Measurements from ENCODE around the gene ADGRL3.
"Not testable (repeated sequence)": the region's sequence is repeated elsewhere in the genome, so short reads cannot be mapped to it uniquely, and the experiment has no call there.

Gene ADGRL3

GRCh38 chr4:61501812-61502211, 301.7 kb downstream of the ADGRL3 start:
- no peak overlapping the region for H3K4me3 ChIP-seq (ENCODE audit: low read depth, low read length, poor library complexity, severe bottlenecking)
- H3K4me1 ChIP-seq (ENCODE audit: insufficient read depth, low read length, severe bottlenecking), result no peaks in the 10 kb centered on the region
- no peak overlapping the region for H3K27ac ChIP-seq (ENCODE audit: low read depth, low read length, poor library complexity, severe bottlenecking)
- H2AFZ ChIP-seq (ENCODE audit: low read length), result no peak overlapping the region
- no peak for TF ChIP-seq EZH2 (IDR thresholded peaks at IDR 0.05; ENCODE audit: borderline replicate concordance, low read length)
- TF ChIP-seq, protein P1, sequence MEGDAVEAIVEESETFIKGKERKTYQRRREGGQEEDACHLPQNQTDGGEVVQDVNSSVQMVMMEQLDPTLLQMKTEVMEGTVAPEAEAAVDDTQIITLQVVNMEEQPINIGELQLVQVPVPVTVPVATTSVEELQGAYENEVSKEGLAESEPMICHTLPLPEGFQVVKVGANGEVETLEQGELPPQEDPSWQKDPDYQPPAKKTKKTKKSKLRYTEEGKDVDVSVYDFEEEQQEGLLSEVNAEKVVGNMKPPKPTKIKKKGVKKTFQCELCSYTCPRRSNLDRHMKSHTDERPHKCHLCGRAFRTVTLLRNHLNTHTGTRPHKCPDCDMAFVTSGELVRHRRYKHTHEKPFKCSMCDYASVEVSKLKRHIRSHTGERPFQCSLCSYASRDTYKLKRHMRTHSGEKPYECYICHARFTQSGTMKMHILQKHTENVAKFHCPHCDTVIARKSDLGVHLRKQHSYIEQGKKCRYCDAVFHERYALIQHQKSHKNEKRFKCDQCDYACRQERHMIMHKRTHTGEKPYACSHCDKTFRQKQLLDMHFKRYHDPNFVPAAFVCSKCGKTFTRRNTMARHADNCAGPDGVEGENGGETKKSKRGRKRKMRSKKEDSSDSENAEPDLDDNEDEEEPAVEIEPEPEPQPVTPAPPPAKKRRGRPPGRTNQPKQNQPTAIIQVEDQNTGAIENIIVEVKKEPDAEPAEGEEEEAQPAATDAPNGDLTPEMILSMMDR (IDR thresholded peaks at IDR 0.05; ENCODE audit: low read length), result no peak
- H3K9me2 ChIP-seq (ENCODE audit: low read depth, low read length), result no peaks in the 10 kb centered on the region
- no peak overlapping the region for H3K9ac ChIP-seq (ENCODE audit: low read length)
- H3K9me3 ChIP-seq (ENCODE audit: low read length), result no peaks in the 10 kb centered on the region
- no peaks in the 10 kb centered on the region for H3K36me3 ChIP-seq (ENCODE audit: insufficient read depth, low read length)
- H4K20me1 ChIP-seq (ENCODE audit: insufficient read depth, low read length), result no peaks in the 10 kb centered on the region
- no peaks in the 10 kb centered on the region for H3K27me3 ChIP-seq (ENCODE audit: insufficient read depth, low read length)
- no peaks in the 10 kb centered on the region for H3F3A ChIP-seq (ENCODE audit: insufficient read depth, low read length)
- H3K79me2 ChIP-seq (ENCODE audit: insufficient read depth, low read length), result no peaks in the 10 kb centered on the region
- H3K4me2 ChIP-seq (ENCODE audit: low read length), result no peak overlapping the region

DNA sequence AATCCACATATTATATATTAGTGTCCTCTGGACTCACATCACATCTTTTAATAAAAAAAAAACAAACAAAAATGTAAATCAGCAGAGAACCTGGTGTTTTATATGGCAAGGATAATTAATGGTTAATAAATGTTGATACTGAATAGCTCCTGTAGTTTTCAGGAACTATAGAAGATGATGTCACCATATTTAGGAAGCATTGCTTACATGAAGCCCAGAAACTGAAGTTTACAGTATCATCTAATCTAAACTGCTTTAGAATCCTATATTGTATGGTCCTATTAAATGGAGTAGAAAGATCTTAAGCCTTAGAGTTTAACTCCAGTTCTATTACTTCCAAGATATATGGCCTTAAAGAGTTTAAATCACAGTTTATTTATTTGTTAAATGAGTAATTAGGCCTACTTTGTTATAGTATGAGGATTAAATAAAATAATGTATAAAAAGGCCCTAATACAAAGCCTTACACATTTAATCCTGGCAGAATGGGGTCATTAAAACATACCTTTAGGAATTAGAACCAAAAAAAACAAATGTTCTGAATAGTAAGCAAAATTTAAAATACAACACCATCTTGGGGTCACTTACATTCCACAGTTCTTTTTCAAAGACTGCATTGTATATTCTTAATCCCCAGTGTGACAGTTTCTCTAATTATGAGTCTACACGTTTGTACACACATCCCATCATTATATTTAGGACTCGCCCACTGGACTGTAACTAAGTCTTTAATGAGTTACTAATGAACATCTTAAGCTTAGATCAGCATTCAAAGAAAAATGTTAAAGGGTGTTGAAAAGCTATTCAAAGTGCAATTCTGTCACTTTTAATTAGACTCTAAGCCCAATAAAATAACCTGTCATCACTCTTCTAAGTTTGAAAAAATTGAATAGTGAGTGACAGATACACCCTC, 305.9 kb downstream of the ADGRL3 start:
- Histone ChIP-seq H3K9me2 (ENCODE audit: low read depth, low read length) (no peaks in the 10 kb centered on the region), H3K9me3 (ENCODE audit: low read length) (no peaks in the 10 kb centered on the region), H3K27ac (ENCODE audit: low read depth, low read length, poor library complexity, severe bottlenecking) (no peak overlapping the region), H3K27me3 (ENCODE audit: insufficient read depth, low read length) (no peaks in the 10 kb centered on the region), H3F3A (ENCODE audit: insufficient read depth, low read length) (no peaks in the 10 kb centered on the region), H3K4me2 (ENCODE audit: low read length) (no peak overlapping the region), H3K4me3 (ENCODE audit: low read depth, low read length, poor library complexity, severe bottlenecking) (no peak overlapping the region), H3K79me2 (ENCODE audit: insufficient read depth, low read length) (no peaks in the 10 kb centered on the region), H3K4me1 (ENCODE audit: insufficient read depth, low read length, severe bottlenecking) (no peaks in the 10 kb centered on the region), H4K20me1 (ENCODE audit: insufficient read depth, low read length) (no peaks in the 10 kb centered on the region), H2AFZ (ENCODE audit: low read length) (no peak overlapping the region), H3K9ac (ENCODE audit: low read length) (no peak overlapping the region), H3K36me3 (ENCODE audit: insufficient read depth, low read length) (no peaks in the 10 kb centered on the region)
- no peak for TF ChIP-seq EZH2 (IDR thresholded peaks at IDR 0.05; ENCODE audit: borderline replicate concordance, low read length)

DNA sequence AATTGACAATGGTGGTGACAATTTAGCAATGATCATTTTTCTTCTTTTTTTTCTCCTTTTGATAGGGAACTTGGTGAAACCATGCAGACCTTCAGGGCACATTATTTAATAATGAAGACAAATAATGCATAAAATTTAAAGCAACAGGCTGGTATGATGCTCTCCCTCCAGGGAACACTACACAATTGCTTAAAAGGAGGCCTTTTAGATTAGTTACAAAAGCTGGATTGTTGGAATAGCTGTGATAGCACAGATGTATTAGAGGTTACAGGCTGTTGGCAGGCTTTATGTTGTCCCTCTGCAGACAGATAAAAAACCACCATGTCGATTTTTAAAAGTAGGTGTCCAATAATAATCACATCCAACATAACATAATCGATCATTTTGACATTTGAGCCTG, 307.0 kb downstream of the ADGRL3 start:
- no peaks in the 10 kb centered on the region for H3K36me3 ChIP-seq (ENCODE audit: insufficient read depth, low read length)
- H2AFZ ChIP-seq (ENCODE audit: low read length), result no peak overlapping the region
- no peak overlapping the region for H3K4me2 ChIP-seq (ENCODE audit: low read length)
- H3K9me3 ChIP-seq (ENCODE audit: low read length), result no peaks in the 10 kb centered on the region
- no peaks in the 10 kb centered on the region for H3F3A ChIP-seq (ENCODE audit: insufficient read depth, low read length)
- no peaks in the 10 kb centered on the region for H3K27me3 ChIP-seq (ENCODE audit: insufficient read depth, low read length)
- H3K9ac ChIP-seq (ENCODE audit: low read length), result no peak overlapping the region
- no peaks in the 10 kb centered on the region for H3K9me2 ChIP-seq (ENCODE audit: low read depth, low read length)
- no peaks in the 10 kb centered on the region for H4K20me1 ChIP-seq (ENCODE audit: insufficient read depth, low read length)
- H3K4me3 ChIP-seq (ENCODE audit: low read depth, low read length, poor library complexity, severe bottlenecking), result no peak overlapping the region
- no peak overlapping the region for H3K27ac ChIP-seq (ENCODE audit: low read depth, low read length, poor library complexity, severe bottlenecking)
- TF ChIP-seq, protein P1 (IDR thresholded peaks at IDR 0.05; ENCODE audit: low read length), result no peak
- TF ChIP-seq EZH2 (IDR thresholded peaks at IDR 0.05; ENCODE audit: borderline replicate concordance, low read length), result no peak
- no peaks in the 10 kb centered on the region for H3K79me2 ChIP-seq (ENCODE audit: insufficient read depth, low read length)
- no peaks in the 10 kb centered on the region for H3K4me1 ChIP-seq (ENCODE audit: insufficient read depth, low read length, severe bottlenecking)

- not testable (repeated sequence) for H3K79me2 ChIP-seq (ENCODE audit: insufficient read depth, low read length); H3K9ac ChIP-seq (ENCODE audit: low read length); H3K27ac ChIP-seq (ENCODE audit: low read depth, low read length, poor library complexity, severe bottlenecking); H4K20me1 ChIP-seq (ENCODE audit: insufficient read depth, low read length); H3K4me1 ChIP-seq (ENCODE audit: insufficient read depth, low read length, severe bottlenecking); H3K4me3 ChIP-seq (ENCODE audit: low read depth, low read length, poor library complexity, severe bottlenecking); H3K36me3 ChIP-seq (ENCODE audit: insufficient read depth, low read length); H3K9me2 ChIP-seq (ENCODE audit: low read depth, low read length); H2AFZ ChIP-seq (ENCODE audit: low read length); H3K27me3 ChIP-seq (ENCODE audit: insufficient read depth, low read length); H3K9me3 ChIP-seq (ENCODE audit: low read length); H3K4me2 ChIP-seq (ENCODE audit: low read length); H3F3A ChIP-seq (ENCODE audit: insufficient read depth, low read length)
Measured at GRCh38 chr4:61509721-61510241, 309.7 kb downstream of the ADGRL3 start.

Measured in OCI-LY1 (cell line).